Right lobe of liver (tissue), 6 donors: ENCODE data around the gene FARS2. TPM values are rescaled to one million over a fixed set of nuclear protein-coding genes. Genes with fewer than 3 reads are reported as not detected.

Source experiments
- ATAC-seq, 4 donors: fragments of 200-7000 bp; cut with Tn5 transposase; one replicate each; pipeline ENCODE4 v1.9.1; 2020; ENCODE audit warnings: mild to moderate bottlenecking in 4 of 4, moderate library complexity in 4 of 4
- DNase-seq, 3 donors: peaks; one replicate each; pipeline ENCODE4 v3.0.0-alpha.2; 2020
- H3K27ac ChIP-seq, 3 donors: fragments of 200-600 bp; one replicate each; pipeline ENCODE4 v1.8.0; 2022
- H3K27me3 ChIP-seq, 2 donors: fragments of 200-600 bp; one replicate each; pipeline ENCODE4 v1.8.0; 2022
- H3K36me3 ChIP-seq, 4 donors: fragments of 200-600 bp; sonication (generic) in 1 of 4; one replicate each; pipeline versions ENCODE4 v1.5.1 to v1.8.0; 2017 to 2022; ENCODE audit warnings: control low read depth in 1 of 4
- H3K4me1 ChIP-seq, 4 donors: fragments of 200-600 bp; sonication (generic) in 1 of 4; one replicate each; pipeline versions ENCODE4 v1.5.1 to v1.8.0; 2017 to 2022; ENCODE audit warnings: control low read depth in 1 of 4
- H3K4me3 ChIP-seq, 3 donors: fragments of 200-600 bp; one replicate each; pipeline ENCODE4 v1.8.0; 2022
- H3K9me3 ChIP-seq, 4 donors: fragments of 200-600 bp; sonication (generic) in 1 of 4; one replicate each; pipeline versions ENCODE4 v1.5.1 to v1.8.0; 2017 to 2022; ENCODE audit warnings: control low read depth in 1 of 4
- POLR2A ChIP-seq: fragments of 450-650 bp; IDR thresholded peaks from one replicate; pipeline ENCODE4 v1.6.1; 2017; ENCODE audit warnings: antibody characterized with exemption, mild to moderate bottlenecking
- whole genome bisulfite sequencing: methylation state at CpG from one replicate; pipeline ENCODE4 v1.1.6; 2018; ENCODE audit warnings: low coverage, low lambda C conversion rate; ENCODE audit not compliant: insufficient coverage; ENCODE audit errors: missing lambda C conversion rate; 5-methylcytosine and 5-hydroxymethylcytosine counted together
- intact Hi-C, 2 donors: fragments of 100-400 bp; cut with DNase I; formaldehyde crosslinking; loops; one replicate each; pipeline versions ENCODE4 v1.11.2 to v1.14.1; 2022
- total RNA-seq, 6 experiments: library from RNA; depleted of rRNA in 2 of 6; stranded (reverse); fragments of >200 nt in 2 of 6; fragmentation: NEBNext Ultra II Directional in 3 of 6; extraction: Animal tissue kit (Norgen Biotek cat#: 25700) in 3 of 6; gene quantifications; one replicate each; pipeline versions ENCODE4 v1.1.0 to v1.2.4, GENCODE V29; 2016 to 2023
- TF ChIP-seq, protein P1 (sequence below), 4 donors: fragments of 200-600 bp in 3 of 4; fragments of 450-650 bp in 1 of 4; IDR thresholded peaks; one replicate each; pipeline versions ENCODE4 v1.5.1 to v1.8.0; 2016 to 2022; ENCODE audit warnings: antibody characterized with exemption in 4 of 4, mild to moderate bottlenecking in 2 of 4
- donor health status: DM: no; HTN: yes; CAD: no.
- donor health status: DM: no; HTN: no; CAD: no.
- donor health status: DM: no; HTN: no; CAD: no.
- donor health status: DM: no; HTN: yes; CAD: no.
- donor health status: DM: no; HTN: yes; CAD: no.

Gene FARS2
- total RNA-seq, 6 experiments from 2014 or later = 7.2 to 12.9 (median 11.7) TPM

- no peaks in the 10 kb centered on the region for H3K4me1 ChIP-seq
- no peak for DNase-seq
- no peaks in the 10 kb centered on the region for H3K9me3 ChIP-seq
- no peak overlapping the region for H3K27ac ChIP-seq
- no peak overlapping the region for H3K4me3 ChIP-seq
- H3K36me3 ChIP-seq = no peaks in the 10 kb centered on the region
- H3K27me3 ChIP-seq = no peaks in the 10 kb centered on the region
- intact Hi-C loops = no loop called here
- peak in 1 of 4 donors; percentile 11 for ATAC-seq
- WGBS = 92% methylated on average over 4 of the region's 7 CpGs
- TF ChIP-seq, protein P1, sequence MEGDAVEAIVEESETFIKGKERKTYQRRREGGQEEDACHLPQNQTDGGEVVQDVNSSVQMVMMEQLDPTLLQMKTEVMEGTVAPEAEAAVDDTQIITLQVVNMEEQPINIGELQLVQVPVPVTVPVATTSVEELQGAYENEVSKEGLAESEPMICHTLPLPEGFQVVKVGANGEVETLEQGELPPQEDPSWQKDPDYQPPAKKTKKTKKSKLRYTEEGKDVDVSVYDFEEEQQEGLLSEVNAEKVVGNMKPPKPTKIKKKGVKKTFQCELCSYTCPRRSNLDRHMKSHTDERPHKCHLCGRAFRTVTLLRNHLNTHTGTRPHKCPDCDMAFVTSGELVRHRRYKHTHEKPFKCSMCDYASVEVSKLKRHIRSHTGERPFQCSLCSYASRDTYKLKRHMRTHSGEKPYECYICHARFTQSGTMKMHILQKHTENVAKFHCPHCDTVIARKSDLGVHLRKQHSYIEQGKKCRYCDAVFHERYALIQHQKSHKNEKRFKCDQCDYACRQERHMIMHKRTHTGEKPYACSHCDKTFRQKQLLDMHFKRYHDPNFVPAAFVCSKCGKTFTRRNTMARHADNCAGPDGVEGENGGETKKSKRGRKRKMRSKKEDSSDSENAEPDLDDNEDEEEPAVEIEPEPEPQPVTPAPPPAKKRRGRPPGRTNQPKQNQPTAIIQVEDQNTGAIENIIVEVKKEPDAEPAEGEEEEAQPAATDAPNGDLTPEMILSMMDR (IDR thresholded peaks at IDR 0.05) = no peak
- TF ChIP-seq POLR2A = no peak
These were observed 517.1 kb downstream of the FARS2 start for GRCh38 chr6:5778317-5778857.

DNA sequence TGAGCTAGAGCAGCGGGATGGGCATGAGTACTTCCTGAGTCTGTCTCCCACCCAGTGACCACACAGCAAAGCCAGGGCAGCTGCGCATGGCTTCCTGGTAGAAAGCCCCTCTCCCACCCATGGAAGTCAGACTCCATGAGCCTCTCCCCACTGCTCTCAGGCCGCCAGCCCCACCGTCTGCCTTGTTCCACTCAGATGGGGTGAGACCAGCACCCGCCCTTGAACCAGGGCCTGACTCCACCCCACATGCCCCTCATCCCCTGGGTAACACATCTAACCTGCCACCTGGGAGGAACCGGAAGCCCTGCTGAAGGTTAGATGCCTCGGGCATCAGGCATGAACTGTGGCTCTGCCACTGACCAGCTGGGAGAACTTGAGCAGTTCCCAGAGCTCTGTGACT lies 517.6 kb downstream of the FARS2 start:
- DNase-seq (no peak), ATAC-seq (no peak)
- intact Hi-C loops = no loop called here
- 50% methylated on average over 2 of the region's 7 CpGs for WGBS
- H3K9me3 ChIP-seq = no peaks in the 10 kb centered on the region
- H3K27ac ChIP-seq = no peak overlapping the region
- no peaks in the 10 kb centered on the region for H3K27me3 ChIP-seq
- H3K4me1 ChIP-seq = no peaks in the 10 kb centered on the region
- no peaks in the 10 kb centered on the region for H3K36me3 ChIP-seq
- no peak overlapping the region for H3K4me3 ChIP-seq
- no peak for TF ChIP-seq POLR2A
- TF ChIP-seq, protein P1 (IDR thresholded peaks at IDR 0.05) = no peak

DNA sequence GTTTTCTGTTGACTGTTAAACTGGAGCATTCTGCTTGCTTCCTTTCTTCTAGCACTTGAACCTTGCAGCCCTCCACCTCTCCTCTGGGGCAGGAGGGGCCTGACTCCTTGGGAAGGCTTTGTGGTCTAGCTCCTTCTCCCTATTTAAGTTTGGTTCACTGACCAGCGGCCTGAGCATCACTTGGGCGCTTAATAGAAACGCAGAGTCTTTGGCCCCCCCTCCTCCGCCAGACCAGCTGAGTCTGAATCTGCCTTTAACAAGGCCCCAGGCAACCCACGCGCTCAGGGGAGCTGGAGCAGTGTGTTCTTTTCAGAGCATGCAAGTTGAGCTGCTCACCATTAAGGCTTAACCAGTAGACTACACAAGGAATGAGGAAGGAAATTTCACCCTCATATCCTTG lies 519.7 kb downstream of the FARS2 start:
- Histone ChIP-seq H3K27ac (no peak overlapping the region), H3K27me3 (no peaks in the 10 kb centered on the region), H3K9me3 (no peaks in the 10 kb centered on the region), H3K4me3 (no peak overlapping the region), H3K36me3 (no peaks in the 10 kb centered on the region), H3K4me1 (no peaks in the 10 kb centered on the region)
- ATAC-seq = no peak
- intact Hi-C loops = no loop called here
- 90% methylated on average over 2 of the region's 6 CpGs for whole genome bisulfite sequencing
- no peak for DNase-seq
- TF ChIP-seq, protein P1 (IDR thresholded peaks at IDR 0.05) = no peak
- TF ChIP-seq POLR2A = no peak

GRCh38 chr6:5781966-5782556 lies 520.7 kb downstream of the FARS2 start:
- intact Hi-C loops = no loop called here
- DNase-seq (no peak), ATAC-seq (peak in 1 of 4 donors; percentile 20)
- Histone ChIP-seq H3K9me3 (no peaks in the 10 kb centered on the region), H3K4me3 (no peak overlapping the region), H3K4me1 (no peaks in the 10 kb centered on the region), H3K36me3 (no peaks in the 10 kb centered on the region), H3K27me3 (no peaks in the 10 kb centered on the region), H3K27ac (no peak overlapping the region)
- TF ChIP-seq, protein P1 (IDR thresholded peaks at IDR 0.05) = no peak
- no peak for TF ChIP-seq POLR2A
- WGBS = 100% methylated on average over 2 of the region's 17 CpGs
